ENCODE measurements around the gene NKD1.

Gene NKD1

DNA sequence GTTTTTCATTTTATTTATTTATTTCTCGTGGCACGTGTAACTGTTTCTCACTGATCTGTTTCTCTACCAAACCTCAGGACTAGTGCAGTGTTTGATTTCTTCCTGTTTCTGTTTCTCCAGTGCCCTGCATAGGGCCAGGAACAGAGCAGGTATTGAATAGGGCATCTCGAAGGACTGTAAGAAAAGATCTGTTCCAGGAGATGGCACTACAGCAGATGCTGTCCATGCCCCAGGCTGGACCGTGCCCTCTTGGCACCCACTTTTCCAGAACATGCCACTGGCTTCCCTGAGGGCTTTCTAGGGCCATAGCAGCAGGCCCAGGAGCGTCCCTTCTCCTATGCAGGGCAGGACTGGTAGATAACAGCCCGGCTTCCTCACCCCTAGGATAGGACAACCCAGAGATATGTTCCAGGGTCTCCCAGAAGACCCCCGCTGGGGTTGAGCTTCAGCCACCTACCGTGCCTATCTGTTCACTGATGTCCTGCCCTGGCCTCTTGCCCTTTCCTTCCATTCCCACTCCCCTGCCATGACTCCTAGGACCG is 128.6 kb downstream of the NKD1 start:
- H3K9me3 ChIP-seq (ENCODE audit: control insufficient read depth, low read length): peaks cover 20% of the 10 kb centered on the region
- no peak overlapping the region for H3K14ac ChIP-seq (ENCODE audit: low read length in 2 of 2)
- H4K91ac ChIP-seq (ENCODE audit: low read length): no peak overlapping the region
- peaks cover 3 to 21% of the 10 kb centered on the region in 2 experiments for H3K27me3 ChIP-seq (ENCODE audit: control insufficient read depth in 1 of 2, insufficient read depth in 1 of 2, low read length in 2 of 2)
- no peaks in the 10 kb centered on the region for H3K79me1 ChIP-seq (replicated peaks; ENCODE audit: low read length, poor library complexity, severe bottlenecking)
- no peak for DNase-seq
- H2BK15ac ChIP-seq (ENCODE audit: low read depth, poor library complexity, severe bottlenecking): no peak overlapping the region
- 70% methylated on average over 9 of the region's 9 CpGs for WGBS
- H2BK12ac ChIP-seq (ENCODE audit: low read length in 2 of 2): no peak overlapping the region
- H3K4ac ChIP-seq (ENCODE audit: low read depth in 1 of 2, low read length in 2 of 2): no peak overlapping the region
- H3K27ac ChIP-seq (ENCODE audit: low read length, poor library complexity, severe bottlenecking): no peak overlapping the region
- no peak overlapping the region for H3K18ac ChIP-seq (ENCODE audit: low read depth in 1 of 2, low read length in 2 of 2)
- no peak overlapping the region for H3K4me2 ChIP-seq (ENCODE audit: low read length, poor library complexity, severe bottlenecking)
- H3K36me3 ChIP-seq (ENCODE audit: control insufficient read depth in 1 of 2, insufficient read depth in 2 of 2, low read depth in 1 of 2, low read length in 2 of 2): no peaks in the 10 kb centered on the region
- no peaks in the 10 kb centered on the region for H3K4me1 ChIP-seq (ENCODE audit: control insufficient read depth, insufficient read depth, low read depth, low read length)
- H4K8ac ChIP-seq (ENCODE audit: low read length): no peak overlapping the region
- no peak overlapping the region for H2AK5ac ChIP-seq (ENCODE audit: low read length, severe bottlenecking)
- no peak overlapping the region for H2BK5ac ChIP-seq (ENCODE audit: low read depth, low read length, poor library complexity, severe bottlenecking)
- no peak overlapping the region for H2AFZ ChIP-seq (ENCODE audit: low read depth, low read length)
- no peak overlapping the region for H3K4me3 ChIP-seq (ENCODE audit: insufficient read depth in 1 of 2, low read depth in 1 of 2, low read length in 2 of 2)
- H2BK120ac ChIP-seq (ENCODE audit: low read depth, low read length): no peak overlapping the region
- H3K9ac ChIP-seq (ENCODE audit: low read length): no peak overlapping the region
- no peak overlapping the region for H3K23ac ChIP-seq (ENCODE audit: low read length in 2 of 2)

DNA sequence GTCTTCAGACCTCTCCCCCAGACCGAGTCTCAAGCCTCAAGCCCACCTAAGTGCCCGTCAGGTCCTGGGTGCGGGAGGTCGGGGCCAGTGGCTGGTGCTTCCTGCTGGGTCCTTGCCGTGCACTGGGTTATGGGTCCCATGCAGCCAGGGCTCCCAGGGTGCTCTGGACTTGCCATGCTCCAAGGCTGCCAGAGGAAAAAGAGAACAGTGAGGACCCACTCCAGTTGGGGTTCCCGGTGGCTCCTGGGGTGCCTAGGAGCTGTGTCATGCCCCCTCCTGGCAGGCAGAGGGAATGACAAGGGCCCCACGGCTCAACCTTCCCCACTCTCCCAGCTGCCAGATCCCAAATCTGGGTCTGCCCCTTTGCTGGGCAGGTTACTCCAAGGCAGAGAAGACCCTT is 129.2 kb downstream of the NKD1 start:
- no peak overlapping the region for H4K8ac ChIP-seq (ENCODE audit: low read length)
- H2BK12ac ChIP-seq (ENCODE audit: low read length in 2 of 2): no peak overlapping the region
- H3K4me2 ChIP-seq (ENCODE audit: low read length, poor library complexity, severe bottlenecking): no peak overlapping the region
- H3K4ac ChIP-seq (ENCODE audit: low read depth in 1 of 2, low read length in 2 of 2): no peak overlapping the region
- H3K9me3 ChIP-seq (ENCODE audit: control insufficient read depth, low read length): peaks cover 14% of the 10 kb centered on the region
- H2BK120ac ChIP-seq (ENCODE audit: low read depth, low read length): no peak overlapping the region
- H3K4me3 ChIP-seq (ENCODE audit: insufficient read depth in 1 of 2, low read depth in 1 of 2, low read length in 2 of 2): no peak overlapping the region
- H3K9ac ChIP-seq (ENCODE audit: low read length): no peak overlapping the region
- no peak overlapping the region for H3K14ac ChIP-seq (ENCODE audit: low read length in 2 of 2)
- no peak overlapping the region for H2BK5ac ChIP-seq (ENCODE audit: low read depth, low read length, poor library complexity, severe bottlenecking)
- H3K27ac ChIP-seq (ENCODE audit: low read length, poor library complexity, severe bottlenecking): no peak overlapping the region
- H3K23ac ChIP-seq (ENCODE audit: low read length in 2 of 2): no peak overlapping the region
- H2AK5ac ChIP-seq (ENCODE audit: low read length, severe bottlenecking): no peak overlapping the region
- peaks cover 3 to 21% of the 10 kb centered on the region in 2 experiments for H3K27me3 ChIP-seq (ENCODE audit: control insufficient read depth in 1 of 2, insufficient read depth in 1 of 2, low read length in 2 of 2)
- WGBS: 89% methylated on average over 7 of the region's 7 CpGs
- no peak overlapping the region for H4K91ac ChIP-seq (ENCODE audit: low read length)
- no peaks in the 10 kb centered on the region for H3K79me1 ChIP-seq (replicated peaks; ENCODE audit: low read length, poor library complexity, severe bottlenecking)
- no peak for DNase-seq
- H2BK15ac ChIP-seq (ENCODE audit: low read depth, poor library complexity, severe bottlenecking): no peak overlapping the region
- no peaks in the 10 kb centered on the region for H3K36me3 ChIP-seq (ENCODE audit: control insufficient read depth in 1 of 2, insufficient read depth in 2 of 2, low read depth in 1 of 2, low read length in 2 of 2)
- no peak overlapping the region for H2AFZ ChIP-seq (ENCODE audit: low read depth, low read length)
- H3K18ac ChIP-seq (ENCODE audit: low read depth in 1 of 2, low read length in 2 of 2): no peak overlapping the region
- no peaks in the 10 kb centered on the region for H3K4me1 ChIP-seq (ENCODE audit: control insufficient read depth, insufficient read depth, low read depth, low read length)

DNA sequence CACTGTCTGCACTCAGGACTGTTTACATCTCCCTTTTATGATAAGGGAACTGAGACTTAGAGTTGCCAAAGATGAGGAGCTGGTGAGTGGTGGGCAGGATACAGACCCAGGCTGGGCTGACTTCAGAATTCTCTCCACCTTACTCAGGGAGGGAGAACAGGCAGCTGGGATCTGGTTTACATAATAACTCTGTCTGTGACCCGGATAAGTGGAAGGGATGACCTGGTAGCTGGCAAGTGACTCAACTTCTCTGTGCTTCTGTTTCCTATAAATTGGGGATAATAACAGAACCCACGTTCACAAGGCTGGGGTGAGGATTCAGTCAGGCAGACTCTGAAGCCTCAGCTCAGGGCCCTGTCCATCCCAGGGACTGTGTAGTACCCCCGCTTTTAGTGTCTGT is 130.3 kb downstream of the NKD1 start:
- Histone ChIP-seq H3K4me3 (ENCODE audit: insufficient read depth in 1 of 2, low read depth in 1 of 2, low read length in 2 of 2) (no peak overlapping the region), H4K8ac (ENCODE audit: low read length) (no peak overlapping the region), H3K27ac (ENCODE audit: low read length, poor library complexity, severe bottlenecking) (no peak overlapping the region), H3K79me1 (replicated peaks; ENCODE audit: low read length, poor library complexity, severe bottlenecking) (no peaks in the 10 kb centered on the region), H3K36me3 (ENCODE audit: control insufficient read depth in 1 of 2, insufficient read depth in 2 of 2, low read depth in 1 of 2, low read length in 2 of 2) (no peaks in the 10 kb centered on the region), H3K18ac (ENCODE audit: low read depth in 1 of 2, low read length in 2 of 2) (no peak overlapping the region), H2BK12ac (ENCODE audit: low read length in 2 of 2) (no peak overlapping the region), H3K9me3 (ENCODE audit: control insufficient read depth, low read length) (peaks cover 4% of the 10 kb centered on the region), H3K4me1 (ENCODE audit: control insufficient read depth, insufficient read depth, low read depth, low read length) (no peaks in the 10 kb centered on the region), H3K4ac (ENCODE audit: low read depth in 1 of 2, low read length in 2 of 2) (no peak overlapping the region), H3K9ac (ENCODE audit: low read length) (no peak overlapping the region), H3K27me3 (ENCODE audit: control insufficient read depth in 1 of 2, insufficient read depth in 1 of 2, low read length in 2 of 2) (peaks cover 4 to 21% of the 10 kb centered on the region in 2 experiments), H2BK120ac (ENCODE audit: low read depth, low read length) (no peak overlapping the region), H2BK5ac (ENCODE audit: low read depth, low read length, poor library complexity, severe bottlenecking) (no peak overlapping the region), H2BK15ac (ENCODE audit: low read depth, poor library complexity, severe bottlenecking) (no peak overlapping the region), H3K14ac (ENCODE audit: low read length in 2 of 2) (no peak overlapping the region), H3K4me2 (ENCODE audit: low read length, poor library complexity, severe bottlenecking) (no peak overlapping the region), H2AK5ac (ENCODE audit: low read length, severe bottlenecking) (no peak overlapping the region), H4K91ac (ENCODE audit: low read length) (no peak overlapping the region), H3K23ac (ENCODE audit: low read length in 2 of 2) (no peak overlapping the region), H2AFZ (ENCODE audit: low read depth, low read length) (no peak overlapping the region)
- no peak for DNase-seq
- WGBS: 37% methylated on average over 3 of the region's 3 CpGs

GRCh38 chr16:50679266-50679665 is 131.1 kb downstream of the NKD1 start:
- peak overlapping the region in 1 of 2 experiments; percentile 11 for H3K14ac ChIP-seq (ENCODE audit: low read length in 2 of 2)
- H3K9me3 ChIP-seq (ENCODE audit: control insufficient read depth, low read length): no peaks in the 10 kb centered on the region
- peaks cover 9 to 21% of the 10 kb centered on the region in 2 experiments for H3K27me3 ChIP-seq (ENCODE audit: control insufficient read depth in 1 of 2, insufficient read depth in 1 of 2, low read length in 2 of 2)
- H3K23ac ChIP-seq (ENCODE audit: low read length in 2 of 2): no peak overlapping the region
- H3K36me3 ChIP-seq (ENCODE audit: control insufficient read depth in 1 of 2, insufficient read depth in 2 of 2, low read depth in 1 of 2, low read length in 2 of 2): no peaks in the 10 kb centered on the region
- no peak overlapping the region for H3K27ac ChIP-seq (ENCODE audit: low read length, poor library complexity, severe bottlenecking)
- H3K79me1 ChIP-seq (replicated peaks; ENCODE audit: low read length, poor library complexity, severe bottlenecking): no peaks in the 10 kb centered on the region
- no peak overlapping the region for H3K18ac ChIP-seq (ENCODE audit: low read depth in 1 of 2, low read length in 2 of 2)
- H3K4me1 ChIP-seq (ENCODE audit: control insufficient read depth, insufficient read depth, low read depth, low read length): no peaks in the 10 kb centered on the region
- H3K4me2 ChIP-seq (ENCODE audit: low read length, poor library complexity, severe bottlenecking): no peak overlapping the region
- no peak for DNase-seq
- H3K4ac ChIP-seq (ENCODE audit: low read depth in 1 of 2, low read length in 2 of 2): no peak overlapping the region
- no peak overlapping the region for H4K8ac ChIP-seq (ENCODE audit: low read length)
- H3K4me3 ChIP-seq (ENCODE audit: insufficient read depth in 1 of 2, low read depth in 1 of 2, low read length in 2 of 2): no peak overlapping the region
- H2BK120ac ChIP-seq (ENCODE audit: low read depth, low read length): no peak overlapping the region
- H2AK5ac ChIP-seq (ENCODE audit: low read length, severe bottlenecking): no peak overlapping the region
- no peak overlapping the region for H2AFZ ChIP-seq (ENCODE audit: low read depth, low read length)
- H4K91ac ChIP-seq (ENCODE audit: low read length): no peak overlapping the region
- WGBS: 84% methylated on average over 14 of the region's 14 CpGs
- H3K9ac ChIP-seq (ENCODE audit: low read length): no peak overlapping the region
- no peak overlapping the region for H2BK12ac ChIP-seq (ENCODE audit: low read length in 2 of 2)
- no peak overlapping the region for H2BK15ac ChIP-seq (ENCODE audit: low read depth, poor library complexity, severe bottlenecking)
- no peak overlapping the region for H2BK5ac ChIP-seq (ENCODE audit: low read depth, low read length, poor library complexity, severe bottlenecking)

Measured in mesenchymal stem cell (in vitro differentiated cells and primary cell).